Ishikawa (cell line): ENCODE measurements around the gene DAGLA.

Experiments used
- CEBPB ChIP-seq: IDR thresholded peaks from 2 replicates; pipeline ENCODE4 v1.6.1; 2012
- CREB1 ChIP-seq: IDR thresholded peaks from 2 replicates; pipeline ENCODE4 v1.6.1; 2012; ENCODE audit warnings: low read depth
- EGR1 ChIP-seq: IDR thresholded peaks from 2 replicates; pipeline ENCODE4 v1.6.1; 2012
- EP300 ChIP-seq: IDR thresholded peaks from 2 replicates; pipeline ENCODE4 v1.6.1; 2012; ENCODE audit warnings: borderline replicate concordance
- FOXM1 ChIP-seq: IDR thresholded peaks from 2 replicates; pipeline ENCODE4 v1.6.1; 2012; ENCODE audit warnings: low read depth, borderline replicate concordance
- MAX ChIP-seq: IDR thresholded peaks from 2 replicates; pipeline ENCODE4 v1.6.1; 2012
- NFIC ChIP-seq: IDR thresholded peaks from 2 replicates; pipeline ENCODE4 v1.6.1; 2012
- RAD21 ChIP-seq: IDR thresholded peaks from 2 replicates; pipeline ENCODE4 v1.6.1; 2012; ENCODE audit warnings: low read depth
- REST ChIP-seq: IDR thresholded peaks from 2 replicates; pipeline ENCODE4 v1.6.1; 2012; ENCODE audit warnings: low read depth, mild to moderate bottlenecking
- TAF1 ChIP-seq: IDR thresholded peaks from 2 replicates; pipeline ENCODE4 v1.6.1; 2012; ENCODE audit warnings: low read depth, mild to moderate bottlenecking
- TCF12 ChIP-seq: IDR thresholded peaks from 2 replicates; pipeline ENCODE4 v1.6.1; 2012; ENCODE audit warnings: low read depth
- TEAD4 ChIP-seq: IDR thresholded peaks from 2 replicates; pipeline ENCODE4 v1.6.1; 2012
- USF1 ChIP-seq: IDR thresholded peaks from 2 replicates; pipeline ENCODE4 v1.6.1; 2012
- YY1 ChIP-seq: IDR thresholded peaks from 2 replicates; pipeline ENCODE4 v1.6.1; 2012; ENCODE audit warnings: low read depth
- ZBTB7A ChIP-seq: IDR thresholded peaks from 2 replicates; pipeline ENCODE4 v1.6.1; 2012; ENCODE audit warnings: low read depth

DAGLA gene

GRCh38 chr11:61647529-61647928 is 32.7 kb upstream of the DAGLA start:
- no peak for TF ChIP-seq TEAD4
- TF ChIP-seq USF1, result no peak
- no peak for TF ChIP-seq EGR1
- no peak for TF ChIP-seq TAF1

GRCh38 chr11:61650781-61651571 is 29.2 kb upstream of the DAGLA start:
- TF ChIP-seq NFIC (no peak), MAX (no peak), REST (no peak), RAD21 (no peak), TAF1 (no peak), TCF12 (no peak), USF1 (no peak), EGR1 (no peak), CEBPB (no peak), EP300 (no peak), YY1 (no peak), CREB1 (no peak), TEAD4 (no peak), FOXM1 (no peak)

GRCh38 chr11:61652135-61652534 is 28.1 kb upstream of the DAGLA start:
- no peak for TF ChIP-seq NFIC
- no peak for TF ChIP-seq EGR1
- TF ChIP-seq TAF1, result no peak
- no peak for TF ChIP-seq TCF12
- no peak for TF ChIP-seq USF1
- TF ChIP-seq CEBPB, result no peak
- no peak for TF ChIP-seq EP300
- TF ChIP-seq RAD21, result no peak
- no peak for TF ChIP-seq TEAD4
- no peak for TF ChIP-seq ZBTB7A
- TF ChIP-seq CREB1, result no peak
- TF ChIP-seq FOXM1, result no peak
- TF ChIP-seq REST, result no peak

GRCh38 chr11:61654397-61654829 is 25.8 kb upstream of the DAGLA start:
- 0 out of 2 replicates have a peak, but pooled peaks have one; percentile 37 for TF ChIP-seq MAX
- no peak for TF ChIP-seq CREB1
- TF ChIP-seq EGR1, result 0 out of 2 replicates have a peak, but pooled peaks have one; percentile 52

GRCh38 chr11:61656347-61657077 is 23.7 kb upstream of the DAGLA start:
- no peak for TF ChIP-seq EP300
- TF ChIP-seq TAF1, result no peak
- TF ChIP-seq CREB1, result no peak
- TF ChIP-seq EGR1, result no peak
- TF ChIP-seq FOXM1, result no peak
- no peak for TF ChIP-seq USF1
- TF ChIP-seq REST, result no peak
- TF ChIP-seq CEBPB, result no peak
- TF ChIP-seq NFIC, result no peak
- TF ChIP-seq RAD21, result no peak
- TF ChIP-seq TEAD4, result no peak
